ENCODE data around the gene IPO9. TPM values are rescaled to one million over a fixed set of nuclear protein-coding genes. Genes with fewer than 3 reads are reported as not detected.

Gene IPO9
- total and polyA plus RNA-seq, 2 donors (not counting 1 experiment from before 2014, with no cell fraction given) = 13.3 to 56.9 TPM

GRCh38 chr1:201840055-201840454, 11.1 kb downstream of the IPO9 start:
- Histone ChIP-seq H3K36me3 (replicated peaks in 1 of 2; ENCODE audit: control extremely low read depth in 1 of 2, control insufficient read depth in 1 of 2, extremely low read depth in 1 of 2, insufficient read depth in 2 of 2, low read length in 1 of 2) (peaks cover 7 to 10% of the 10 kb centered on the region in 2 experiments), H3K9ac (ENCODE audit: low read length) (no peak overlapping the region), H4K20me1 (ENCODE audit: control insufficient read depth, insufficient read depth, low read length, poor library complexity, severe bottlenecking) (peaks cover 56% of the 10 kb centered on the region), H3K4me2 (replicated peaks; ENCODE audit: low read depth, low read length, poor library complexity, severe bottlenecking) (no peak overlapping the region), H3K27ac (ENCODE audit: low read length in 2 of 2) (no peak overlapping the region), H3K9me3 (ENCODE audit: control extremely low read depth in 1 of 3, control insufficient read depth in 2 of 3, insufficient read depth in 1 of 3, low read length in 2 of 3) (no peaks in the 10 kb centered on the region), H2AFZ (ENCODE audit: insufficient read depth, low read depth, low read length, poor library complexity, severe bottlenecking) (no peak overlapping the region), H3K27me3 (replicated peaks in 1 of 4; ENCODE audit: control extremely low read depth in 1 of 4, control insufficient read depth in 3 of 4, insufficient read depth in 4 of 4, low read length in 3 of 4) (no peaks in the 10 kb centered on the region), H3K4me3 (ENCODE audit: control extremely low read depth in 1 of 5, extremely low read depth in 1 of 5, insufficient read depth in 1 of 5, low read depth in 2 of 5, low read length in 4 of 5) (no peak overlapping the region), H3K4me1 (ENCODE audit: control insufficient read depth in 2 of 2, insufficient read depth in 2 of 2, low read length in 2 of 2) (peaks cover 7% of the 10 kb centered on the region in 2 donors), H3K79me2 (ENCODE audit: control insufficient read depth, insufficient read depth, low read length) (peaks cover 95% of the 10 kb centered on the region)
- no peak overlapping the region for H3K4me3 Mint-ChIP-seq
- ATAC-seq (ENCODE audit: low read depth) = no peak
- H3K27ac Mint-ChIP-seq = no peak overlapping the region
- H3K27me3 Mint-ChIP-seq = no peaks in the 10 kb centered on the region
- ChIA-PET CTCF (no interaction called here), POLR2A (no interaction called here)
- 91% methylated on average over 4 of the region's 4 CpGs for WGBS (ENCODE audit: insufficient coverage)
- no peak for DNase-seq
- no peaks in the 10 kb centered on the region for H3K9me3 Mint-ChIP-seq (ENCODE audit: insufficient read depth)
- peaks cover 28% of the 10 kb centered on the region for H3K4me1 Mint-ChIP-seq
- intact Hi-C loops (cut with micrococcal nuclease) = no loop called here
- TF ChIP-seq EZH2 (IDR thresholded peaks at IDR 0.05; ENCODE audit: borderline replicate concordance, insufficient read depth, low read depth, low read length, poor library complexity, severe bottlenecking) (no peak), CTCF (IDR thresholded peaks at IDR 0.05) (no peak)

- H3K9me3 Mint-ChIP-seq (ENCODE audit: insufficient read depth) = no peaks in the 10 kb centered on the region
- Histone ChIP-seq H3K36me3 (replicated peaks in 1 of 2; ENCODE audit: control extremely low read depth in 1 of 2, control insufficient read depth in 1 of 2, extremely low read depth in 1 of 2, insufficient read depth in 2 of 2, low read length in 1 of 2) (peaks cover 5 to 10% of the 10 kb centered on the region in 2 experiments), H3K27me3 (replicated peaks in 1 of 4; ENCODE audit: control extremely low read depth in 1 of 4, control insufficient read depth in 3 of 4, insufficient read depth in 4 of 4, low read length in 3 of 4) (no peaks in the 10 kb centered on the region), H3K79me2 (ENCODE audit: control insufficient read depth, insufficient read depth, low read length) (peaks cover 93% of the 10 kb centered on the region), H2AFZ (ENCODE audit: insufficient read depth, low read depth, low read length, poor library complexity, severe bottlenecking) (no peak overlapping the region), H3K9ac (ENCODE audit: low read length) (no peak overlapping the region), H3K4me1 (ENCODE audit: control insufficient read depth in 2 of 2, insufficient read depth in 2 of 2, low read length in 2 of 2) (peaks cover 7% of the 10 kb centered on the region in 2 donors), H3K27ac (ENCODE audit: low read length in 2 of 2) (no peak overlapping the region), H3K9me3 (ENCODE audit: control extremely low read depth in 1 of 3, control insufficient read depth in 2 of 3, insufficient read depth in 1 of 3, low read length in 2 of 3) (no peaks in the 10 kb centered on the region), H3K4me2 (replicated peaks; ENCODE audit: low read depth, low read length, poor library complexity, severe bottlenecking) (no peak overlapping the region), H3K4me3 (ENCODE audit: control extremely low read depth in 1 of 5, extremely low read depth in 1 of 5, insufficient read depth in 1 of 5, low read depth in 2 of 5, low read length in 4 of 5) (no peak overlapping the region), H4K20me1 (ENCODE audit: control insufficient read depth, insufficient read depth, low read length, poor library complexity, severe bottlenecking) (peaks cover 52% of the 10 kb centered on the region)
- no peak overlapping the region for H3K27ac Mint-ChIP-seq
- CTCF ChIA-PET = no interaction called here
- no peak for TF ChIP-seq CTCF (IDR thresholded peaks at IDR 0.05)
- H3K4me3 Mint-ChIP-seq = no peak overlapping the region
- H3K4me1 Mint-ChIP-seq = peaks cover 28% of the 10 kb centered on the region
- ATAC-seq (ENCODE audit: low read depth) (no peak), DNase-seq (no peak)
- no CpG with 5 or more reads among the region's 1 CpG for WGBS (ENCODE audit: insufficient coverage)
- intact Hi-C loops (cut with micrococcal nuclease) = no loop called here
- H3K27me3 Mint-ChIP-seq = no peaks in the 10 kb centered on the region
- POLR2A ChIA-PET = no interaction called here
Measured at GRCh38 chr1:201840490-201840889, 11.5 kb downstream of the IPO9 start.
